CD4-positive, alpha-beta T cell treated with Interleukin-12 subunit alpha and Interleukin-12 subunit beta, for 1 hour (primary cell): ENCODE data around the gene RGMA.
"Not testable (repeated sequence)": the region's sequence is repeated elsewhere in the genome, so short reads cannot be mapped to it uniquely, and the experiment has no call there.

Experiments used
- DNase-seq: peaks from one replicate; pipeline ENCODE4 v3.0.0-alpha.2; 2020

RGMA gene

GRCh38 chr15:93065641-93066045, 23.4 kb downstream of the RGMA start:
- DNase-seq: no peak

- DNase-seq: no peak
These were observed 25.0 kb downstream of the RGMA start for GRCh38 chr15:93063796-93064690.

DNA sequence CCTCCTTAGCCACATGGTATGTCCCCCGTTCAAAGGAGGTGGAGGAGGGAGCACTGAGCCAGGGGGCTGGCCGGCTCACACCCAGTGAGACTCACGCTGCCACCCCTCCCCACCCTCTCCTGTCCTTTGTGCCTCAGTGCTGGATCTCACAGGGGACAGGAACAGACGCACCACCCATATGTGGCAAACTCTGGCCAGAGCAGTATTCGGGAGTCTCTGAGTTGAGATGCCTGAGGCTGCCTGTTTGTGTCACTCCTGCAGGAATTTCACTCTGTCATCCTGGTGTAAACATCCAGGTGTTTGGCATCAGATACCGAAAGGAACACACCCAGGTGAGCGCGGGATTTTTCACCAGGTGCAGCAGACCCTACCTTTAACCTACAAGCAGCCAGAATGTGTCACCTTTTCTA, 25.7 kb downstream of the RGMA start:
- DNase-seq: no peak

DNA sequence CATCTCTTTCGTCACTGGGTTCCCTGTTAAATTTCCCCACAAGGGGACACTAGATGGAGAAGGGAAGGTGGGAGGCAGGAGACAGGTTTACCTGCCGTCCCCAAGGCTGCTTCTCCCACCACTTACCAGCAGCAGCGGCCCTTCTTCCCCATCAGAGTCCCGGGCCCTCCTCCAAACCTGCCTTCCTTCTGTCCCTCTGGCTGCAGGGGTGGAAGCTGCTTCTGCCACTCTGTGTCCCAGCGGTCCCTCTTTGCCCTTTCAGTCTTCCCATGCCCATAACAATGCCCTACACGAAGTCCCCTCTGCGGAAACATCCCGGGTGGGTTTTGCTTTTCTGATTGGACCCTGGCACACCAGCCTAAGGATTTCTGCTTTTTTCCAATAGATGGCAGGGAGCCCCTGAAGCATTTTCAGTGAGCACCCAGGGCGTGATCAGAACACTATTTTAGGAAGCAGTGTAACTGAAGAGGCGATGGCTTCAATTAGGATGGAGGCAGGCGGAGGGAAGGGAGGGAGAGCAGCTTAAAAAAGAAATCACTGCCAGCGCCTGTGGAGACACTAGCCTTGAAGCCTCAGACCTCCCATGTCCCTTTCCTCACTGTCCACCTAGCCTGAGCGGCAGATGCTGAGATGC, 26.3 kb downstream of the RGMA start:
- not testable (repeated sequence) for DNase-seq

- DNase-seq: no peak
These were observed 28.4 kb downstream of the RGMA start for GRCh38 chr15:93060336-93061248.

DNA sequence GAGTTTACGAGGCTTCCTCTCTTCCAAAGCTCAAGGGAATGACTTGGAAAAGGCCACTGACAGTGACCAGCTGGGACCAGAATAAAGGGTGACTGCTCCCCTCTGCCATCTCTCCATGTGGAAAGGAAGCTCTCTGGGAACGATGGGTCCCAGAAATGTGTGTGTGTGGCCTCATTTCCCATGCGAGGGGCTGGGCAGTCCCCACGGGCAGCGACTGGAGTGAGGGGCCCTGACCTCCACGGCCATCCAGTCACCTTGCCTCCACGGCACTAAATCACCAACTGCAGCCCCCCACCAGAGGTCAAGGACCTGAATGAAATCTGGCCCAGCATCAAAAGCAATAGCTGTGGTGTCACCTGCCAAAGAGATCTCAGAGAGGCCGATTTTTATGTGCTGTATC, 29.6 kb downstream of the RGMA start:
- DNase-seq: no peak

DNA sequence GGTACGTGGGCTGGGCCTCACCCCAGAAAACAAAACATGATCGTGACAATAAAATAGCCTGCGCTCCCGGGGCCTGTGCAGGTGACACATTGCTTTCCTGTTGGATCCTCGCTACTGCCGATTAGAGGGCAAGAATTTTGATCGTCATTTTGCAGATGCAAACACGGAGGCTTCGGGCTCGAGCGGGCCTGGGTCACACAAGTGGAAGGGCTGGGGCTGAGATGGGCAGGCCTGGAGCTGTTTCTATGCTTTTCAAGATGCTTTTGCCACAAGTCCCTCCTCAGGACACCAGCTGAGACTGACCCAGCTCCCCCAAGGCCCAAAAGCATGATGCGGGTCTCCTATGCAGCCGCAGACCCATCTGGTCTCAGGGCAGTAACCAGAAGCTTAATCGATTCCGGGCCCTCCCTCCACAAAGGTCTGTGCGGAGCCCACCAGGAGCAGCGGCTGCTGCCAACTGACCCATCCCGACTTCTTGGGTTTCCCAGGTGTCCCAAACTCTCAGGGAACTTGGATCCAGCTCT, 30.0 kb downstream of the RGMA start:
- DNase-seq: no peak

GRCh38 chr15:93058128-93058527, 30.9 kb downstream of the RGMA start:
- DNase-seq: no peak

DNA sequence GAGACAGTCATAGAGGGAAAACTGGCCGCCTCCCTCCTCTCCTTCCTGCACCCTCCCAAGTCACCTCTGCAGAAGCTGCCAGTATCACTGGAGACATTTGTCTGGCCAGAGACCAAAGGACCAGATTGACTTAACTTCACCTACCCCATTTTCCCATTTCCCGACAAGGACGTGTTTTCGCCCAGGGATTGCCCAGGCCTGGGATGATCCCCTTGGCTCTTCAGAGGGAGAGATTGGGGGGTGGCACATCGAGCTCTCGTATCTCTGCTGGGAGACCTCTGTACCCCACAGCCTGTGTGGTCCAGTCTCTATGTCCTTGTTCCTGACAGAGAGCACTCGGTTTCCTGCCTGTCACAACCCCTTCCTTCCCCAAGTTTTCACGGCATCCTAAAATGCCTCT, 31.4 kb downstream of the RGMA start:
- DNase-seq: no peak

DNA sequence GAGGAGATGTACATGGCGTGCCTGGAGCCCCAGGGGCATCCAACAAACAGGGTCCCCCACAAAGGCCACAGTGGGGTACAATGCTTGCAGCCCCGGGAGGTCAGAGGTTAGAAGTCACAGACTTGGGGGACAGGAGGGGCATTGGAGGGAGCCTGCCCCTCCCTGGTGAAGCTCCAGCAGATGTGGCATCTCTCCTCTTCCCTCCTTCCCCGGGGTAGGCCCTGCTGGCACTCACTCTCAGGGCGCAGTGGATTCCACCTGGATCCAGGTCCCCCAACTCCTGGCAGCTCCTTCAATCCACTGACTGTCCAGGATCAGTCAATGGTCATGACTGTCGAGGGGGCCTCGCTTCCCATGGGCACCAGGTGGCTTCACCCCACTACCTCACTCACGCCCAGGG, 32.2 kb downstream of the RGMA start:
- no peak for DNase-seq

- DNase-seq: no peak
These were observed 33.8 kb downstream of the RGMA start for GRCh38 chr15:93055211-93055610.

GRCh38 chr15:93052090-93052879, 36.7 kb downstream of the RGMA start:
- peak; percentile 15 for DNase-seq

- DNase-seq: no peak
These were observed 37.5 kb downstream of the RGMA start for GRCh38 chr15:93051236-93052089.

- no peak for DNase-seq
These were observed 38.4 kb downstream of the RGMA start for GRCh38 chr15:93050648-93051047.

DNA sequence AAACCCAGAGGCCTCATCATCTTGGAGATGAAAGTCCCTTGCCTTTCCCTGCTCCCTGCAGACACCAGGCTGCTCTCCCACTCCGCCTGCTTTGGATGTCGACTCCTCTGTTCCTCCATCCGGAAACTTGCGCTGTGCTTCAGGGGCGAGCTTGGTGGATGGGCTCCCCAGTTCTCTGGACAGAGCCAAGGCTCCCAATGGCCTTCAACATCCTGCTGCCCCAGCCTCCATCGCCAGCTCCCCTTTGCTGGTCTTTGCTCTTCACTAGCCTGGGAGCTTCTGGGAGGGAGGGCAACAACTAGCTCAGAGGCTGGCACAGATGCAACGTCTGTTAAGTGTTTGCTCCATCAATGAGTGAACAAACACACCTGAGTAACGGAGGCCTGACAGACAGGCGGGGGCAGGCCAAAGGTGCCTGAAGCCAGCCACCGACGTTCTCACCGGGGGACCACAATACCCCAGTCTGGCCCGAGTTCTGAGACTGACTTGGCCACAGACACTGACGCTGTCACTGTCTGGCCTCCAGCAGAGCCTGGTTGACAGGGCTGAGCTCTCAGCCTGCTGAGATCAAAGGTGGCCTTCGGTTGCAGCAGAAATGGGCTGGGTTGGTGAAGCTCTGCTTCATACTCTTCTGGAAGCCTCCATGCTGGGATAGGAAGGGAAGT, 39.0 kb downstream of the RGMA start:
- peak; percentile 33 for DNase-seq

DNA sequence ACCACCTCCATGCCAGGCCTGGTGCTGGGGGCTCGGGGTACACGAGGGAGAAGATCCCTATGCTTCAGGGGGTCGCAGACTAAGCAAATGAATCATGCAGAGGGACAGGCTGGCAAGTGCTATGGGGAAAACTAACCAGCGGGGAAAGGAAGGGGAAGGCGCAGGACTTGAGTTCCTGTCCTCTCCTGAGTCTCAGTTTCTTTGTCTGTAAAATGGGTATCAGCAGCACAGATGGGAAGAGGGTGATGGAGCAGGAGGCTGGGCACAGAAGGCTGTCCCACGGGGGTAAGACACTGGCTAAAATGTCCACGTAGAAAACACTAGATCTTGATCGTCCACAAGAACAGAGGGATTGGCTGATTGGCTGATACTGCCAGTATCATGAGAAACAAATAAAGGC, 39.8 kb downstream of the RGMA start:
- no peak for DNase-seq

GRCh38 chr15:93048759-93049161, 40.3 kb downstream of the RGMA start:
- DNase-seq: no peak

DNA sequence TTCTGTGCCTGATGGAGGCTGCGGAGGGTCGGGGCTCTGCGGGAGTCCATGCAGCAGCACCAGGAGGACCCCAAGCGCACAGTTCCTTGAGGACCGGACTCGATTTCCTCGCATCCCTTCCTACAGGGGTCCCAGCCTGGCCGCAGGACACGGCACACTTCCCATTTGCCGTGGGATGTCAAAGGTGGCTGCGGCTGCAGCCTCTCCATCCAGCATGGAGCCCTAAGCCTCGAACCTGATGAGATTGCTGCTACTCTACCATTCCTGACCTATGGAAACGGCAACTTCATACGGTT, 40.6 kb downstream of the RGMA start:
- DNase-seq: no peak

DNA sequence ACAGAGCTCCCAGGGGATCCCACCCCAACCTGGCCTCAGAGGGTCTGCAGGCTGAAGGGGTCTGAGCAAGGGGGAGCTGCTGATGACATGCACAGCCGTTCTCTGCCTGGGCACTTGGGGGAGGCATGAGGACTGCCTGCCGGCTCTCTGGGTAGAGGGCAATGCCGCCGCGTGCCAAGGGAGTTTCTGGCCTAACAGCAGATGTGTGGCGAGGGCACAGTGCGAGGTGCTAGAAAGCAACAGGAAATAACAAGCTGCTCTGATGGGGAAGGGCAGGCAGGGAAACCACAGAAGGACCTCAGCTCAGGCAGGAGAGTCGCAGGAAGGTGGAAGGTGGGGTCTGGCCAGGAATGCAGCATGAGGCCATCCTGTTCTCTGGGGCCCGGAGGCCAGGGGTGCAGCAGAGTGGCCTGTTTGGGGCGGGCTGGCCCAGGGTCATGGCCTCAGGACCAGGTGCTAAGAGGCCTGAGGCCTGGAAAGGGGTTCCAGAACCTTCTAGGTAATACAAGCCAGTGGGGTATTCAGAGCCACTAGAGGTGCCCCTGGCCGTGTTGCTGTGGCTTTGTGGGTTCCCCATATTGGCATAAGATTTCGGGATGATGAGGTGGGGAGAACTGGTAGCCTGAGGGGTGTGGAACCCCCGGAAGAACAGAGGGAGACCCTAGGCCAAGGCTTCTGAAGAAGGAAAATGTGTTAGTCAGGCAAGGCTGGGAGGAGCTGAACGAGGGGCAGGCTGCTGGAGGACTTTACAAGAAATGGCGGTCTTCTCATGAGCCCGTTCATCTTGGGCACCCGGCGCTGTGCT, 41.2 kb downstream of the RGMA start:
- peak; percentile 63 for DNase-seq

DNA sequence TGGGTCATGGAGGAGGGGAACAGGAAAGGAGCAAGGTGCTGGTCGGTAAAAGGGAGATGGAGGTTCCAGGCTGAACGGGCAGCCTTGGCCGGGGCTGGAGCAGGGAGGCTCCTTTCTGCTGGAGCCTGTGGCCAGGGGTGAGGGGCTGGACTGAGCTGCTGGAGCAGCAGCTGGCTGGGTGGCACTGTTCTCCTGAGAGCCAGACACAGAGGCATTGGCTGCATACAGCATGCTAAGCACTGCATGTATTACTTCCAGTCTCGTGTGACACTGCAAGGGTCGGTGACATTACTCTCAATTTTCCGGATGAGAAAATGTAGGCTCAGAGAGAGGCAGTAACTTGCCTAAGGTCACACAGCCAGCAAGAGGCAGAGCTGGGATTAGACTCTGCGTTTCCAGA, 42.3 kb downstream of the RGMA start:
- no peak for DNase-seq
